H9 (cell line): ENCODE data around the gene SMIM20. TPM values are rescaled to one million over a fixed set of nuclear protein-coding genes. Genes with fewer than 3 reads are reported as not detected.

Experiments used
- DNase-seq: peaks from one replicate; pipeline ENCODE4 v3.0.0-alpha.2; 2017
- H2AFZ ChIP-seq: one replicate; pipeline ENCODE4 v1.6.1; 2013; ENCODE audit warnings: mild to moderate bottlenecking, low read length, control low read depth, moderate library complexity
- H2AK5ac ChIP-seq: 2 replicates; pipeline ENCODE4 v1.6.1; 2013; ENCODE audit warnings: low read length, control low read depth, mixed read lengths; ENCODE audit not compliant: insufficient read length
- H2BK120ac ChIP-seq: one replicate; pipeline ENCODE4 v1.6.1; 2013; ENCODE audit warnings: low read depth, mild to moderate bottlenecking, low read length, control low read depth, inconsistent platforms; ENCODE audit not compliant: poor library complexity, severe bottlenecking
- H2BK12ac ChIP-seq: 2 replicates; pipeline ENCODE4 v1.6.1; 2013; ENCODE audit warnings: low read length, control low read depth, mixed read lengths, low read depth; ENCODE audit not compliant: insufficient read length
- H2BK15ac ChIP-seq: 2 replicates; pipeline ENCODE4 v1.6.1; 2013; ENCODE audit warnings: low read depth, low read length, control low read depth
- H2BK20ac ChIP-seq: one replicate; pipeline ENCODE4 v1.6.1; 2013; ENCODE audit warnings: low read depth, mild to moderate bottlenecking, low read length, control low read depth, inconsistent platforms; ENCODE audit not compliant: poor library complexity, severe bottlenecking
- H2BK5ac ChIP-seq: 2 replicates; pipeline ENCODE4 v1.6.1; 2013; ENCODE audit warnings: low read length, control low read depth, mixed read lengths; ENCODE audit not compliant: insufficient read length
- H3K14ac ChIP-seq: 2 replicates; pipeline ENCODE4 v1.6.1; 2013; ENCODE audit warnings: low read length, control low read depth; ENCODE audit not compliant: insufficient read depth
- H3K18ac ChIP-seq: 2 replicates; pipeline ENCODE4 v1.6.1; 2013; ENCODE audit warnings: low read depth, mild to moderate bottlenecking, mixed read lengths, low read length, control low read depth; ENCODE audit not compliant: insufficient read length
- H3K23ac ChIP-seq: 2 replicates; pipeline ENCODE4 v1.6.1; 2013; ENCODE audit warnings: low read length, control low read depth, mixed read lengths, low read depth; ENCODE audit not compliant: insufficient read length
- H3K23me2 ChIP-seq: 2 replicates; pipeline ENCODE4 v1.6.1; 2013; ENCODE audit warnings: low read depth, mild to moderate bottlenecking, mixed read lengths, low read length, control low read depth; ENCODE audit not compliant: insufficient read length, poor library complexity, severe bottlenecking
- H3K27ac ChIP-seq: 2 replicates; pipeline ENCODE4 v1.5.1; 2013; ENCODE audit warnings: low read length, control low read depth, mixed read lengths, low read depth; ENCODE audit not compliant: insufficient read length
- H3K27me3 ChIP-seq: 2 replicates; pipeline ENCODE4 v1.6.1; 2013; ENCODE audit warnings: low read length, control low read depth, inconsistent platforms; ENCODE audit not compliant: insufficient read depth
- H3K4ac ChIP-seq: 2 replicates; pipeline ENCODE4 v1.6.1; 2013; ENCODE audit warnings: low read depth, mild to moderate bottlenecking, control low read depth, inconsistent platforms, low read length, moderate library complexity
- H3K4me1 ChIP-seq: 2 replicates; pipeline ENCODE4 v1.6.1; 2013; ENCODE audit warnings: low read length, control low read depth, inconsistent platforms; ENCODE audit not compliant: insufficient read depth
- H3K4me2 ChIP-seq: 2 replicates; pipeline ENCODE4 v1.6.1; 2013; ENCODE audit warnings: low read length, control low read depth, mixed read lengths; ENCODE audit not compliant: insufficient read length, insufficient read depth
- H3K56ac ChIP-seq: 2 replicates; pipeline ENCODE4 v1.6.1; 2013; ENCODE audit warnings: low read depth, mild to moderate bottlenecking, mixed read lengths, low read length, control low read depth; ENCODE audit not compliant: insufficient read length
- H3K79me1 ChIP-seq: 2 replicates; pipeline ENCODE4 v1.6.1; 2013; ENCODE audit warnings: low read depth, mild to moderate bottlenecking, moderate library complexity, low read length, control low read depth, inconsistent platforms; ENCODE audit not compliant: insufficient read depth, poor library complexity, severe bottlenecking
- H3K79me2 ChIP-seq: 2 replicates; pipeline ENCODE4 v1.6.1; 2013; ENCODE audit warnings: low read length, control low read depth, inconsistent platforms; ENCODE audit not compliant: insufficient read depth
- H3K9ac ChIP-seq: 2 replicates; pipeline ENCODE4 v1.6.1; 2013; ENCODE audit warnings: low read length, control low read depth, mixed read lengths; ENCODE audit not compliant: insufficient read length; ENCODE audit errors: extremely low read depth
- H3K9me3 ChIP-seq: one replicate; pipeline ENCODE4 v1.6.1; 2013; ENCODE audit warnings: low read depth, low read length, inconsistent platforms; ENCODE audit not compliant: control insufficient read depth
- H3T11ph ChIP-seq: one replicate; pipeline ENCODE4 v1.6.1; 2013; ENCODE audit warnings: mild to moderate bottlenecking, low read length, control low read depth, inconsistent platforms
- H4K20me1 ChIP-seq: one replicate; pipeline ENCODE4 v1.6.1; 2013; ENCODE audit not compliant: control insufficient read depth, insufficient read length, insufficient read depth
- H4K5ac ChIP-seq: 2 replicates; pipeline ENCODE4 v1.6.1; 2013; ENCODE audit warnings: low read depth, mild to moderate bottlenecking, mixed read lengths, low read length, control low read depth; ENCODE audit not compliant: insufficient read length
- H4K8ac ChIP-seq: replicated peaks from 2 replicates; pipeline ENCODE4 v1.6.1; 2013; ENCODE audit warnings: low read length, control low read depth, mixed read lengths, low read depth; ENCODE audit not compliant: insufficient read length
- H4K91ac ChIP-seq: 2 replicates; pipeline ENCODE4 v1.6.1; 2013; ENCODE audit warnings: low read depth, mild to moderate bottlenecking, moderate library complexity, mixed read lengths, low read length, control low read depth; ENCODE audit not compliant: insufficient read length
- H3K27ac Mint-ChIP-seq, 3 experiments: 2 replicates in 2 of 3; 3 replicates in 1 of 3; pipeline ENCODE4 v1.8.0; 2020 to 2021; ENCODE audit warnings: mixed read lengths in 3 of 3, mild to moderate bottlenecking in 1 of 3, moderate library complexity in 1 of 3
- H3K27me3 Mint-ChIP-seq: 2 replicates; pipeline ENCODE4 v1.8.0; 2021; ENCODE audit warnings: low read depth, mild to moderate bottlenecking, moderate library complexity, mixed read lengths
- H3K36me3 Mint-ChIP-seq, 3 experiments: 2 replicates in 2 of 3; 3 replicates in 1 of 3; pipeline ENCODE4 v1.8.0; 2020 to 2021; ENCODE audit warnings: low read depth in 3 of 3, mixed read lengths in 3 of 3; ENCODE audit not compliant: insufficient read depth in 1 of 3
- H3K4me1 Mint-ChIP-seq, 2 experiments: 2 replicates each; pipeline ENCODE4 v1.8.0; 2020; ENCODE audit warnings: mixed read lengths in 2 of 2
- H3K4me3 Mint-ChIP-seq, 2 experiments: 2 replicates in 1 of 2; 3 replicates in 1 of 2; pipeline ENCODE4 v1.8.0; 2020 to 2021; ENCODE audit warnings: mild to moderate bottlenecking in 2 of 2, mixed read lengths in 2 of 2, moderate library complexity in 1 of 2
- H3K9me3 Mint-ChIP-seq, 2 experiments: 2 replicates in 1 of 2; 3 replicates in 1 of 2; pipeline ENCODE4 v1.8.0; 2020; ENCODE audit warnings: mild to moderate bottlenecking in 2 of 2, mixed read lengths in 2 of 2, moderate library complexity in 1 of 2
- WGBS: extraction: QIAGEN DNeasy Blood & Tissue Kit; methylation state at CpG from one replicate; pipeline ENCODE4 v1.1.7; 2013; ENCODE audit warnings: missing lambda C conversion rate, low lambda C conversion rate, mixed read lengths; ENCODE audit not compliant: insufficient read length; ENCODE audit errors: extremely low coverage; 5-methylcytosine and 5-hydroxymethylcytosine counted together
- total RNA-seq: library from RNA; stranded (reverse); gene quantifications from 2 replicates; pipeline ENCODE4 v1.2.1, GENCODE V29; 2021
- TF ChIP-seq, protein P1 (sequence below): fragments of 200-600 bp; sonication (generic); conservative IDR thresholded peaks from 3 replicates; pipeline ENCODE4 v1.8.0; 2021; ENCODE audit warnings: antibody characterized with exemption, mild to moderate bottlenecking

Gene SMIM20
- total RNA-seq, 1 experiment from 2014 or later, result 40.2 TPM

- H2BK12ac ChIP-seq, result no peak overlapping the region
- H2BK120ac ChIP-seq, result no peak overlapping the region
- H3K27ac Mint-ChIP-seq, result no peak overlapping the region
- peaks cover 2% of the 10 kb centered on the region; the same call in 1 of the 2 replicates for H3K4me1 ChIP-seq
- no peak overlapping the region for H3K4me2 ChIP-seq
- H3K79me2 ChIP-seq, result no peaks in the 10 kb centered on the region
- no peaks in the 10 kb centered on the region for H3K9me3 ChIP-seq
- H3K27me3 ChIP-seq, result no peaks in the 10 kb centered on the region
- H2AK5ac ChIP-seq, result no peak overlapping the region
- no peak overlapping the region for H3K4ac ChIP-seq
- no peaks in the 10 kb centered on the region for H3K36me3 Mint-ChIP-seq
- TF ChIP-seq, protein P1, sequence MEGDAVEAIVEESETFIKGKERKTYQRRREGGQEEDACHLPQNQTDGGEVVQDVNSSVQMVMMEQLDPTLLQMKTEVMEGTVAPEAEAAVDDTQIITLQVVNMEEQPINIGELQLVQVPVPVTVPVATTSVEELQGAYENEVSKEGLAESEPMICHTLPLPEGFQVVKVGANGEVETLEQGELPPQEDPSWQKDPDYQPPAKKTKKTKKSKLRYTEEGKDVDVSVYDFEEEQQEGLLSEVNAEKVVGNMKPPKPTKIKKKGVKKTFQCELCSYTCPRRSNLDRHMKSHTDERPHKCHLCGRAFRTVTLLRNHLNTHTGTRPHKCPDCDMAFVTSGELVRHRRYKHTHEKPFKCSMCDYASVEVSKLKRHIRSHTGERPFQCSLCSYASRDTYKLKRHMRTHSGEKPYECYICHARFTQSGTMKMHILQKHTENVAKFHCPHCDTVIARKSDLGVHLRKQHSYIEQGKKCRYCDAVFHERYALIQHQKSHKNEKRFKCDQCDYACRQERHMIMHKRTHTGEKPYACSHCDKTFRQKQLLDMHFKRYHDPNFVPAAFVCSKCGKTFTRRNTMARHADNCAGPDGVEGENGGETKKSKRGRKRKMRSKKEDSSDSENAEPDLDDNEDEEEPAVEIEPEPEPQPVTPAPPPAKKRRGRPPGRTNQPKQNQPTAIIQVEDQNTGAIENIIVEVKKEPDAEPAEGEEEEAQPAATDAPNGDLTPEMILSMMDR, result no peak
- H3K79me1 ChIP-seq, result no peaks in the 10 kb centered on the region
- H3K18ac ChIP-seq, result no peak overlapping the region
- no peaks in the 10 kb centered on the region for H3K23me2 ChIP-seq
- no peak overlapping the region for H3K27ac ChIP-seq
- H4K91ac ChIP-seq, result no peak overlapping the region
- peaks cover 12 to 15% of the 10 kb centered on the region in 2 experiments for H3K4me1 Mint-ChIP-seq
- H2BK5ac ChIP-seq, result no peak overlapping the region
- WGBS, result no CpG with 5 or more reads among the region's 5 CpGs
- no peaks in the 10 kb centered on the region for H3K9me3 Mint-ChIP-seq
- H4K5ac ChIP-seq, result no peak overlapping the region
- H3K56ac ChIP-seq, result no peak overlapping the region
- no peak overlapping the region for H3K14ac ChIP-seq
- no peak overlapping the region for H3K9ac ChIP-seq
- no peak overlapping the region for H2AFZ ChIP-seq
- no peaks in the 10 kb centered on the region for H4K20me1 ChIP-seq
- no peak for DNase-seq
- H3K23ac ChIP-seq, result no peak overlapping the region
- H3T11ph ChIP-seq, result no peak overlapping the region
- H3K4me3 Mint-ChIP-seq, result no peak overlapping the region
- no peak overlapping the region for H2BK20ac ChIP-seq
- no peak overlapping the region for H2BK15ac ChIP-seq
- no peak overlapping the region for H4K8ac ChIP-seq
- no peaks in the 10 kb centered on the region; the same call in 1 of the 2 replicates for H3K27me3 Mint-ChIP-seq
Observed at GRCh38 chr4:25896776-25897539, 17.1 kb upstream of the SMIM20 start.
